ENCODE data around the gene CCDC70.

Gene CCDC70

GRCh38 chr13:51839711-51840540 lies 21.8 kb upstream of the CCDC70 start:
- no peaks in the 10 kb centered on the region for H3K9me3 Mint-ChIP-seq
- DNase-seq (ENCODE audit: low spot score) = no peak
- H3K27ac Mint-ChIP-seq = no peak overlapping the region
- peaks cover 17% of the 10 kb centered on the region for H3K27me3 Mint-ChIP-seq (ENCODE audit: low read depth)
- no peaks in the 10 kb centered on the region for H3K36me3 Mint-ChIP-seq (ENCODE audit: low read depth)
- H3K4me3 Mint-ChIP-seq = no peak overlapping the region
- peaks cover 4% of the 10 kb centered on the region for H3K4me1 Mint-ChIP-seq (ENCODE audit: low read depth)

GRCh38 chr13:51840917-51841316 lies 20.9 kb upstream of the CCDC70 start:
- peaks cover 17% of the 10 kb centered on the region for H3K27me3 Mint-ChIP-seq (ENCODE audit: low read depth)
- no peaks in the 10 kb centered on the region for H3K36me3 Mint-ChIP-seq (ENCODE audit: low read depth)
- H3K4me3 Mint-ChIP-seq = no peak overlapping the region
- DNase-seq (ENCODE audit: low spot score) = no peak
- peaks cover 9% of the 10 kb centered on the region for H3K4me1 Mint-ChIP-seq (ENCODE audit: low read depth)
- no peak overlapping the region for H3K27ac Mint-ChIP-seq
- H3K9me3 Mint-ChIP-seq = no peaks in the 10 kb centered on the region

DNA sequence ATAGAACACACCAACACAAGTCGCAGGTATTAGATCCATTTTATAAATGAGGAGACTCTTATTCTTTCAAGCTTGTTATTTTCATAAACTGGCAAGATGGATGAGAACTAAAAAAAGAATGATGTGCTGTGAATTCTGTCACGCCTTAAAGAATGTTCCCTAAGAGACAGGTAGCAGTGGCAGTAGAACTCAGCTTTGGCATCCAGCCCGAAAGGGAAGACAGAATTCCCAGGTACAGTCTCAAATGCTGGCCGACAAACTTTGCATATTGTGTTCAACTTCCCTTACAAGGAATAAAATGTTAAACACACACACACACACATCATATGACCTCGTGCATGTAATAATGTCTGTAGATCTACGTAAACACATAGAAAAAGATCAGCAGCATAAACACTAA lies 20.0 kb upstream of the CCDC70 start:
- Mint-ChIP-seq H3K27ac (no peak overlapping the region), H3K9me3 (no peaks in the 10 kb centered on the region), H3K36me3 (ENCODE audit: low read depth) (no peaks in the 10 kb centered on the region), H3K4me3 (no peak overlapping the region), H3K4me1 (ENCODE audit: low read depth) (peaks cover 9% of the 10 kb centered on the region), H3K27me3 (ENCODE audit: low read depth) (peaks cover 17% of the 10 kb centered on the region)
- DNase-seq (ENCODE audit: low spot score) = no peak

DNA sequence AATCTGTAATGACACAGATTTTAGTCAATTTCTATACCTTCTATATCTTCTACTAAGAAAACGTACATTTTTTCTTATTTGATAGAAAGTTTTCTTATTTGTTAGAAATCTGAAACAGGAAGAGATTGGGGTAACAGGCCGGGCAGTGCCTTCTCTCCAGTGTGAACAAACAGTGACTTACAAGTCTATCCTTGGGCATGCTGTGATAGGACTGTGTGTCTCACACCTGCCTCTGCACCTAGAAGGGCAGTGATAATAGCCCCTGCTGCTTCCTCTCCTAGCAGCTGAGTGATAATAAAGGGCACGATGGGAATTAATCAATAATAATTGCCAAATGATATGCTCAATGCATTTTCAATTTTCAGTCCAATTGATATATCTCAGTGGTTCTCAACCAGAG lies 18.2 kb upstream of the CCDC70 start:
- no peak for DNase-seq (ENCODE audit: low spot score)
- no peak overlapping the region for H3K4me3 Mint-ChIP-seq
- H3K9me3 Mint-ChIP-seq = no peaks in the 10 kb centered on the region
- H3K27me3 Mint-ChIP-seq (ENCODE audit: low read depth) = peaks cover 17% of the 10 kb centered on the region
- no peaks in the 10 kb centered on the region for H3K36me3 Mint-ChIP-seq (ENCODE audit: low read depth)
- no peak overlapping the region for H3K27ac Mint-ChIP-seq
- H3K4me1 Mint-ChIP-seq (ENCODE audit: low read depth) = peaks cover 9% of the 10 kb centered on the region

DNA sequence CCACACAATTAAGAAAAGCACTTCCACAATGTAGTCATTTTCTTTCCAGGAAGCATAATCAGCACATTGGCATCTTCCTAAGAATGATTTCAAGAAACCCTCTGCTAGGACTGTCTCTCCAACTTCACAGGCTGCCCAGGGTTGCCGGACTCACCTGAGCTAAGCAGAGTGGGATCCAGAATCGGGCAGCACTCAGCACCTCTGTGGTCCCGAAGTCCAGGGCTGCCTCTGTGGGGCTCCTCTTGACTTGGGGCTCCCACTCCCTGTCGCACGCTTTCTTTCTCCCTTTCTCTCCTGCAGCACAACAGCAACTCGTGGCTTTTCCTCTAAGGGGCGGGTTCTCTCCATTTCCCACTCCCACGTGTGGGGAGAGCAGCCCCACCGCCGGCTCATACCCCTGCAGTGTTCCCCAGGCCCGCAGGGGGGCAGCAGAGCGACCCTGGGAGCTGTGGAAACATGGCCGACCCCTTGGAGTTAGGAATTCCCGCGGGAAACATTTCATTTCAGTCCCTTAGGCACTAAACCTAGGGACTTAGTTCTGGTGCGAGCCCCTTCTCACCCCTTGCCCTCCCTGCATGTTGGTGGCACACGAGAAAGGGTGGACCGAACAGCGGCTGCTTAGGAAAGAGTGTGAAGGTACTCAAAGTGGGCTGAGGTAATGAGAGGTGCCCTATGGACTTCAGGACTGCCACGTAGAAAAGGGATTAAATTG lies 16.8 kb upstream of the CCDC70 start, which contains the start of gene TMEM272:
Gene TMEM272 (minus strand): TSS at position 316 of the 712 bp plus-strand sequence. CDS start 6,647 bp downstream, outside the sequence.
- peak; percentile 40 for DNase-seq (ENCODE audit: low spot score)
- Mint-ChIP-seq H3K36me3 (ENCODE audit: low read depth) (no peaks in the 10 kb centered on the region), H3K4me3 (peak within 1 kb of the TSS; percentile 13), H3K27ac (no peak within 1 kb of the TSS), H3K9me3 (no peaks in the 10 kb centered on the region), H3K27me3 (ENCODE audit: low read depth) (peaks cover 17% of the 10 kb centered on the region), H3K4me1 (ENCODE audit: low read depth) (peaks cover 9% of the 10 kb centered on the region)

GRCh38 chr13:51845574-51846318 lies 16.0 kb upstream of the CCDC70 start:
- H3K4me1 Mint-ChIP-seq (ENCODE audit: low read depth) = peaks cover 9% of the 10 kb centered on the region
- H3K27me3 Mint-ChIP-seq (ENCODE audit: low read depth) = peaks cover 17% of the 10 kb centered on the region
- H3K27ac Mint-ChIP-seq = no peak overlapping the region
- no peak for DNase-seq (ENCODE audit: low spot score)
- no peaks in the 10 kb centered on the region for H3K36me3 Mint-ChIP-seq (ENCODE audit: low read depth)
- no peaks in the 10 kb centered on the region for H3K9me3 Mint-ChIP-seq
- H3K4me3 Mint-ChIP-seq = no peak overlapping the region

DNA sequence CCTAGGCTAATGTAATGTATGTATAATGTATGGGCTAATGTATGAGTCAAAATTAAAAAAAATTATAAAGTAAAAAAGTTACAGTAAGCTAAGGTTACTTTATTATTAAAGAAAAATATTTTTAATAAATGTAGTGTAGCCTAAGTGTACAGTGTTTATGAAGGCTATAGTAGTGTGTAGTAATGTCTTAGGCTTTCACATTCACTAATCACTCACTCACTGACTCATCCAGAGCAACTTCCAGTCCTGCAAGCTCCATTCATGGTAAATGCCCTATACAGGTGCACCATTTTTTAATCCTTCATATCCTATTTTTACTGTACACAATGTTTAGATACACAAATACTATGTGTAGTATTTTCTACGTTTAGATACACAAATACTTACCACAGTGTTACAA lies 15.0 kb upstream of the CCDC70 start:
- Mint-ChIP-seq H3K4me1 (ENCODE audit: low read depth) (peaks cover 9% of the 10 kb centered on the region), H3K36me3 (ENCODE audit: low read depth) (no peaks in the 10 kb centered on the region), H3K4me3 (no peak overlapping the region), H3K27ac (no peak overlapping the region), H3K27me3 (ENCODE audit: low read depth) (peaks cover 22% of the 10 kb centered on the region), H3K9me3 (no peaks in the 10 kb centered on the region)
- DNase-seq (ENCODE audit: low spot score) = no peak

DNA sequence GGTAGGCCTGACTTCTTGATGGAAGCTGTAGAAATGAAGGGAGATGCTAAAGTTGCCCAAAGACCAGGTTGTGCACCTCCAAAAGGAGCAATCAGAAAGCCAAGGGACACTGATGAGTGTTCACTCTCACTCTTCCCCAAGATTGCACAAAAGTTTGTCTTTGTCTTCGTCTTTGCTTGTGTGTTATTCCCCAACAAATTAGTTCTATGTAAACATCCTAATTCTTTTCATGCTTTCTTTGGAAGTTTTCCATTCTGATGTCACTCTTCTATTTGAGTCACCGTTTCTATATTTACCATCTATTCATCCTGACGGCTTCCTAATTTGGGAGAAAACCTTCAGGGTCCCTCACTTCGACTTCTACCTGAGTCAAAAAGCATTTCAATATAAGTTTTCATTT lies 13.1 kb upstream of the CCDC70 start:
- Mint-ChIP-seq H3K27me3 (ENCODE audit: low read depth) (peaks cover 16% of the 10 kb centered on the region), H3K27ac (no peak overlapping the region), H3K36me3 (ENCODE audit: low read depth) (no peaks in the 10 kb centered on the region), H3K9me3 (no peaks in the 10 kb centered on the region), H3K4me3 (no peak overlapping the region), H3K4me1 (ENCODE audit: low read depth) (peaks cover 9% of the 10 kb centered on the region)
- no peak for DNase-seq (ENCODE audit: low spot score)

DNA sequence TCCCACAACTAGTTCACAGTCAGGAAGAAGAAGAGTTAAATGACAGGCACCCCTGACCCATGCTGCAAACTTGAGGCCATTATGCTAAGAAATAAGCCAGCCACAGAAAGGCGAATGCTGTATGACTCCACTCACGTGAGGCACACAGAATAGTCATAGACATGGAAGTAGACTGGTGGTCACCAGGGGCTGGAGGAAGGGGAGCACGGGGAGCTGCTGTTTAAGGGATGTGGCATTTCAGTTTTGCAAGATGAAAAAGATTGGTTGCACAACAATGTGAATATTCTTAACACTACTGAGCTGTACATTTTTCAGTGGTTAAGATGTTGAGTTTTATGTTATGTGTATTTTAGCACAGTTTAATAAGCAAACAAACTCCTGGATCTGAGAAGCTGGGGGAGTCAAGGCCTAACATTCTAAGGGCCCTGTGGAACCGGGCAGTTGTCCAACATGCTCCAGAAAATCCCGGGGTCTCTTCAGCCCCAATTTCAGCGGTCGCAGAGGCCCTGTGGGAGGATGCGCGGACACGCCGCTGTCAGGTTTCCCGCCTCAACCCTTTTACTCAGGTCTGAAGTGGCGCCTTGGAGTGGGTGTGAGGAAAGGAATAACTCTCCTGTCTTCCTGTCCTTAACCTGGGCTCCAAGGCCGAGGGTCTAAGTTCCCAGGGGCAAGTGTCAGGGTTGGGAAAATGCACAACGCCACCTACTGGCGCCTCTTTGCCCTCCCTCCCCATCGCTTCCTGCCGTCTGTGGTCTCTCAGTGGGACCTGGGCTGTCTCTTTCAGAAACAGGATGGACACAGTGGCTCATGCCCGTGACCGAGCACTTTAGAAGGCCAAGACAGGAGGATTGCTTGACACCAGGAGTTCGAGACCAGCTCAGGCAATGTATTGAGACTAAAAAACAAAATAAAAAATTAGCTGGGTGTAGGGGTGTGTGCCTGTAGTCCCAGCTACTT lies 12.3 kb upstream of the CCDC70 start:
- no peak overlapping the region for H3K27ac Mint-ChIP-seq
- peaks cover 9% of the 10 kb centered on the region for H3K4me1 Mint-ChIP-seq (ENCODE audit: low read depth)
- H3K4me3 Mint-ChIP-seq = no peak overlapping the region
- peaks cover 17% of the 10 kb centered on the region for H3K27me3 Mint-ChIP-seq (ENCODE audit: low read depth)
- no peak for DNase-seq (ENCODE audit: low spot score)
- H3K9me3 Mint-ChIP-seq = no peaks in the 10 kb centered on the region
- H3K36me3 Mint-ChIP-seq (ENCODE audit: low read depth) = no peaks in the 10 kb centered on the region

DNA sequence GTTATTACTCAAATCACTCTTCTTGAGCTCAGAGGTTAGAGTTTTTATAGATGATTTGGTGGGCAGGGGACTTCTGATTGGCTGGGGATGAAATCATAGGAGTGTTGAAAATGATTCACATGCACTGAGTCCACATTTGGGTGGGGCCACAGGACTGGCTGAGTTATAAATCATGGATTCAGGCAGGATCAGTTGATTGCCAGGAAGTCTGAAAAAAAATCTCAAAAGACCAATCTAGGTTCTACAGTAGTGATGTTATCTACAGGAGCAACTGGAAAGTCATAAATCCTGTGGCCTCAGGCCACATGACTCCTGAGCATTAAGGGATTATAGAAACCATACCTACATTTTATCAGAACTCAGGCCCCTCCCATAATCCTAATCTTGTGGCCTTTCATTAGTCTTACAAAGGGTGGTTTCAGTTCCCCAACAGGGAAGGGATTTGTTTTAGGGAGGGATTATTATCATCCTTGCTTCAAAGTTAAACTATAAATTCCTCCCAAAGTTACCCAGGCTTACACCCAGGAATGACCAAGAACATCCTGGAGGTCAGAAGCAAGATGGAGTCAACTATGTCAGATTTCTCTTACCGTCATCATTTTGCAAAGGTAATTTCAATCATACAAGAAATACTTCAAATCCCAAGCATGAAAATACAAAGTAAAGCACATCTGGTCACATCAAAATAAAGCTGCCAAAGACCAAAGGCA lies 5.6 kb upstream of the CCDC70 start:
- no peak for DNase-seq (ENCODE audit: low spot score)
- Mint-ChIP-seq H3K27me3 (ENCODE audit: low read depth) (peaks cover 37% of the 10 kb centered on the region), H3K9me3 (no peaks in the 10 kb centered on the region), H3K27ac (no peak overlapping the region), H3K4me1 (ENCODE audit: low read depth) (peaks cover 3% of the 10 kb centered on the region), H3K4me3 (no peak overlapping the region), H3K36me3 (ENCODE audit: low read depth) (no peaks in the 10 kb centered on the region)

GRCh38 chr13:51856998-51857397 lies 4.8 kb upstream of the CCDC70 start:
- Mint-ChIP-seq H3K27me3 (ENCODE audit: low read depth) (peaks cover 32% of the 10 kb centered on the region), H3K36me3 (ENCODE audit: low read depth) (no peaks in the 10 kb centered on the region), H3K4me3 (no peak overlapping the region), H3K4me1 (ENCODE audit: low read depth) (peaks cover 7% of the 10 kb centered on the region), H3K27ac (no peak overlapping the region), H3K9me3 (no peaks in the 10 kb centered on the region)
- no peak for DNase-seq (ENCODE audit: low spot score)

- Mint-ChIP-seq H3K4me1 (ENCODE audit: low read depth) (peaks cover 9% of the 10 kb centered on the region), H3K4me3 (no peak overlapping the region), H3K9me3 (no peaks in the 10 kb centered on the region), H3K27ac (no peak overlapping the region), H3K27me3 (ENCODE audit: low read depth) (peaks cover 35% of the 10 kb centered on the region), H3K36me3 (ENCODE audit: low read depth) (no peaks in the 10 kb centered on the region)
- DNase-seq (ENCODE audit: low spot score) = no peak
Measured at GRCh38 chr13:51858433-51859247, 3.1 kb upstream of the CCDC70 start.
